ENCODE data around the gene DOCK1.

Gene DOCK1

GRCh38 chr10:127236266-127236665 lies 331.0 kb downstream of the DOCK1 start:
- no peak for DNase-seq

- no peak for DNase-seq
Measured at GRCh38 chr10:127242914-127243313, 337.7 kb downstream of the DOCK1 start.

- no peak for DNase-seq
Measured at GRCh38 chr10:127243490-127244272, 338.5 kb downstream of the DOCK1 start.

- DNase-seq = no peak
Measured at GRCh38 chr10:127245456-127245855, 340.2 kb downstream of the DOCK1 start.

- DNase-seq = no peak
Measured at GRCh38 chr10:127250031-127250430, 344.8 kb downstream of the DOCK1 start.

- no peak for DNase-seq
Measured at GRCh38 chr10:127252818-127253217, 347.6 kb downstream of the DOCK1 start.

- no peak for DNase-seq
Measured at GRCh38 chr10:127254276-127254675, 349.0 kb downstream of the DOCK1 start.

- no peak for DNase-seq
Measured at GRCh38 chr10:127257395-127257794, 352.2 kb downstream of the DOCK1 start.

GRCh38 chr10:127259347-127259746 lies 354.1 kb downstream of the DOCK1 start:
- DNase-seq = no peak

GRCh38 chr10:127262606-127263005 lies 357.4 kb downstream of the DOCK1 start:
- no peak for DNase-seq

- DNase-seq = no peak
Measured at GRCh38 chr10:127265288-127265687, 360.1 kb downstream of the DOCK1 start.

- no peak for DNase-seq
Measured at GRCh38 chr10:127266431-127266830, 361.2 kb downstream of the DOCK1 start.

GRCh38 chr10:127267442-127267841 lies 362.2 kb downstream of the DOCK1 start:
- no peak for DNase-seq

- no peak for DNase-seq
Measured at GRCh38 chr10:127272076-127272475, 366.8 kb downstream of the DOCK1 start.

- DNase-seq = no peak
Measured at GRCh38 chr10:127275272-127275671, 370.0 kb downstream of the DOCK1 start.

- DNase-seq = no peak
Measured at GRCh38 chr10:127275793-127276450, 370.7 kb downstream of the DOCK1 start.

- DNase-seq = no peak
Measured at GRCh38 chr10:127276794-127277462, 371.7 kb downstream of the DOCK1 start.

- no peak for DNase-seq
Measured at GRCh38 chr10:127278001-127278400, 372.8 kb downstream of the DOCK1 start.

GRCh38 chr10:127279334-127279774 lies 374.1 kb downstream of the DOCK1 start:
- no peak for DNase-seq

GRCh38 chr10:127280446-127280845 lies 375.2 kb downstream of the DOCK1 start:
- DNase-seq = no peak

- no peak for DNase-seq
Measured at GRCh38 chr10:127283017-127283416, 377.8 kb downstream of the DOCK1 start.

- DNase-seq = no peak
Measured at GRCh38 chr10:127283576-127283975, 378.3 kb downstream of the DOCK1 start.

GRCh38 chr10:127290850-127291249 lies 385.6 kb downstream of the DOCK1 start:
- no peak for DNase-seq

GRCh38 chr10:127291329-127291728 lies 386.1 kb downstream of the DOCK1 start:
- DNase-seq = no peak

Measured in GOT3 (cell line).